HUES48 (cell line): ENCODE data around the gene GLIS2.

ENCODE experiments used
- H3K27ac ChIP-seq: one replicate; pipeline ENCODE4 v1.7.0; 2013; ENCODE audit warnings: low read depth, low read length, inconsistent platforms
- H3K27me3 ChIP-seq: 2 replicates; pipeline ENCODE4 v1.6.1; 2013; ENCODE audit warnings: mild to moderate bottlenecking, low read length; ENCODE audit not compliant: control insufficient read depth, insufficient read depth
- H3K36me3 ChIP-seq: 2 replicates; pipeline ENCODE4 v1.6.1; 2013; ENCODE audit warnings: low read length; ENCODE audit not compliant: control insufficient read depth, insufficient read depth
- H3K4me1 ChIP-seq: 2 replicates; pipeline ENCODE4 v1.6.1; 2013; ENCODE audit warnings: mild to moderate bottlenecking, low read length; ENCODE audit not compliant: control insufficient read depth, insufficient read depth
- H3K4me3 ChIP-seq: 2 replicates; pipeline ENCODE4 v1.5.1; 2013; ENCODE audit warnings: mild to moderate bottlenecking, low read depth, low read length
- H3K9ac ChIP-seq: 2 replicates; pipeline ENCODE4 v1.6.1; 2013; ENCODE audit warnings: mild to moderate bottlenecking, low read depth, low read length, moderate library complexity
- H3K9me3 ChIP-seq: 2 replicates; pipeline ENCODE4 v1.6.1; 2013; ENCODE audit warnings: low read length; ENCODE audit not compliant: control insufficient read depth, insufficient read depth

The GLIS2 gene

GRCh38 chr16:4376126-4376892, 60.4 kb downstream of the GLIS2 start:
- Histone ChIP-seq H3K9ac (peak overlapping the region; percentile 18; the same call in 1 of the 2 replicates), H3K4me3 (no peak overlapping the region), H3K9me3 (no peaks in the 10 kb centered on the region), H3K27me3 (no peaks in the 10 kb centered on the region), H3K36me3 (peaks cover 7% of the 10 kb centered on the region; the same call in 1 of the 2 replicates), H3K27ac (peak overlapping the region; percentile 59), H3K4me1 (peaks cover 54% of the 10 kb centered on the region)

DNA sequence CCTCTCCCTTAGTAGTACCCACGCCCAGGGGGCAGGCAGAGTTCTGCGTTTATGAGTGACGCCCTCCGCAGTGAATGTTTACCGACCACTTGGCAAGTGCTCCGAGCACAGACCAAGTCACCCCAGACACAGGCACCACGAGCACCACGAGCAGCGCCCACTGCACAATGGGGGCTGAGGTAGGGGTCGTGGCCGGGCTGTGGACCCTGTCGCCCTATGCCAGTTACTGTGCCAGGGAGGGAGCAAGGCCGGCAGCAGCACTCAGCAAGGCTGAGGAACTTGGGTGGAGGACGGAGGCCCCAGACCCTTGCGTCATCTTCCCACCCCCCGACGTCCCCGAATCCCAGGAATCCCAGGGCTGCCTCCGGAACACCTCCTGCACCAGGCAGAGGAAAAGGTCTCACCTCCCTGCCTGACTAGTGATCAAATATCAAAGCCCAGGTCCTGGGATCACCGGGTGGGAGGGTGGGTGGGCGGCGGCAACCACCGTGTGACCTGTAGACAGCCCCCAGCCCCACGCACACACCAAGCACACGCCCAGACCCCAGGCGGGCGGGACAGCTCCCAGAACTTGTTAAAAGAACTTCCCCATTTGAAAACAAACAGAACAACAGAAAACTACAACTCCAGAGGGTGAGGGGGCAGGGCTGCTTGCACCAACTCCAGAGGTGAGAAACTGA, 61.2 kb downstream of the GLIS2 start:
- H3K9ac ChIP-seq: no peak overlapping the region
- no peak overlapping the region for H3K4me3 ChIP-seq
- H3K27me3 ChIP-seq: no peaks in the 10 kb centered on the region
- H3K9me3 ChIP-seq: no peaks in the 10 kb centered on the region
- H3K4me1 ChIP-seq: peaks cover 51% of the 10 kb centered on the region
- peak overlapping the region; percentile 69 for H3K27ac ChIP-seq
- peaks cover 9% of the 10 kb centered on the region for H3K36me3 ChIP-seq

DNA sequence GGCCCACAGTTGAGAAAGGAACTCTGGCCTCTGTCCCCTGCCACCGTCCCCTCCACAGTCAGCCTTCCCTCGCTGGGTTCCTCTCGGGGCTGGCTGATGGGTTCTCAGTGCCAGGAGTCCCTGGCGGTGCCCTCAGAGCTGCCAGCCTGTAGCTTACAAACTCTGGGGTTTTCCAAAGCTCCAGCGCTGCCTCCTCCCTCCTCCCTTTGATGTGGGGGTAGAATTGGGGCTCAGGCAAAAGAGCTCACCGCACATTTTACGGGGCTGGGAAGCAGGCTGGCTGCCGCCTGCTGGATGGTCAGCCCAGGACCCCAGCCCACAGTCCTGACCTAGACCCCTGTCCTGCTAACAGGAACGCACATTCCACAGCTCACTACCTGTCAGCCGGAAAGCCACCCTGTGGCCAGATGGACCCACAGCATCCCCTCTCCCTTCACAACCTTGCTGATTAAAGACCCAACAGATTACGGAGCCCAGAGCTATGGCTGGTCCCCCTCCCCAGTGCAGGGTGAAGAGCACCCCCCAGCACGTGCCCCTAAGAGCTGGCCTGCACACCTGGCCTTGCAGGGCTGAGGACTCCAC, 61.8 kb downstream of the GLIS2 start:
- peak overlapping the region; percentile 69 for H3K27ac ChIP-seq
- no peak overlapping the region for H3K9ac ChIP-seq

GRCh38 chr16:4378161-4378666, 62.3 kb downstream of the GLIS2 start:
- H3K36me3 ChIP-seq: peaks cover 13% of the 10 kb centered on the region
- H3K27me3 ChIP-seq: no peaks in the 10 kb centered on the region
- no peak overlapping the region for H3K4me3 ChIP-seq
- no peaks in the 10 kb centered on the region for H3K9me3 ChIP-seq
- H3K9ac ChIP-seq: no peak overlapping the region
- peak overlapping the region; percentile 69 for H3K27ac ChIP-seq
- H3K4me1 ChIP-seq: peaks cover 44% of the 10 kb centered on the region

More for the DNA sequence above, 61.8 kb downstream of the GLIS2 start:
- H3K36me3 ChIP-seq: peaks cover 10% of the 10 kb centered on the region
- H3K27me3 ChIP-seq: no peaks in the 10 kb centered on the region
- no peaks in the 10 kb centered on the region for H3K9me3 ChIP-seq
- no peak overlapping the region for H3K4me3 ChIP-seq
- H3K4me1 ChIP-seq: peaks cover 49% of the 10 kb centered on the region

- no peaks in the 10 kb centered on the region for H3K27me3 ChIP-seq
- no peak overlapping the region for H3K27ac ChIP-seq
- H3K9me3 ChIP-seq: no peaks in the 10 kb centered on the region
- peaks cover 37% of the 10 kb centered on the region for H3K4me1 ChIP-seq
- H3K36me3 ChIP-seq: peaks cover 13% of the 10 kb centered on the region
- no peak overlapping the region for H3K9ac ChIP-seq
- H3K4me3 ChIP-seq: no peak overlapping the region
Measured at GRCh38 chr16:4378999-4379690, 63.3 kb downstream of the GLIS2 start.

DNA sequence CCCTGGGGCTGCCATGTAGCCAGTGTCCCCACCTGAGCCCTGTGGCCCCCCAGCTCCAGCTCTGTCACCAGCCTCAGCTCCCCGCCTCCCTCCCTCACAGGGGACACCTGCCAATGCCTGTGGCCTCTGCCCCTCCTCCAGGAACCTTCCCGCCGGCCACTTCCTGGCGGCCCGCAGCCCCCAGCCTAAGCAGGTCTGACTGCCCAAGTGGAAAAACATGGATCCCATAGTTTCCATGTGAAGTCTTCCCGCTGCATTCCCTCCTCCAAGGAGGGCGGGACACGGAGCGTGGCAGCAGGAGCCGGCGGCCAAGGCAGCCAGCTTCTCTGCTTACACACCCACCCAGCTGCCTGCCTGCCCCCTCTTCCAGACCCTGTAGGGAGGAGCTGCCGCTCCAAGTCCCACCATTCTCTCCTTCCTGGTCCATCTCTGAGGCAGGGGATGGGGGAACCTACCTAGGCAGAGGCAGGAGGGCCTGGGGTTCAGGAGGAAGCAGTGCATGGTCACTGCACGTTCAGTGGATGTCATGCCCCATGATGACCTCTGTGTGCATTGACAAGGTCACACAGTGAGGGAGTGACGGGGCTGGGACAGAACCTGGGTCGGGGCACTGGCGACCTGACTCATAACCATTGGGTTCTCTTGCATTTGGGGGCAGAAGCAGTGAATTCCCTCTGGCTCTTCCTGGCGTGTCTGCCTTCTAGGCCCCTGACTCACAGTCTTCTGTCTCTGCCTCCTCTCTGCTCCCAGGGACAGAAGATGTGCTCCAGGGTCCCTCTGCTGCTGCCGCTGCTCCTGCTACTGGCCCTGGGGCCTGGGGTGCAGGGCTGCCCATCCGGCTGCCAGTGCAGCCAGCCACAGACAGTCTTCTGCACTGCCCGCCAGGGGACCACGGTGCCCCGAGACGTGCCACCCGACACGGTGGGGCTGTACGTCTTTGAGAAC, 64.5 kb downstream of the GLIS2 start:
- peaks cover 11% of the 10 kb centered on the region for H3K36me3 ChIP-seq
- no peak overlapping the region for H3K27ac ChIP-seq

GRCh38 chr16:4381072-4381934, 65.4 kb downstream of the GLIS2 start:
- Histone ChIP-seq H3K9ac (no peak overlapping the region), H3K4me1 (peaks cover 20% of the 10 kb centered on the region), H3K36me3 (peaks cover 11% of the 10 kb centered on the region), H3K27me3 (no peaks in the 10 kb centered on the region), H3K4me3 (no peak overlapping the region), H3K9me3 (no peaks in the 10 kb centered on the region), H3K27ac (no peak overlapping the region)

More for the DNA sequence above, 64.5 kb downstream of the GLIS2 start:
- no peak overlapping the region for H3K9ac ChIP-seq
- H3K4me3 ChIP-seq: no peak overlapping the region
- H3K4me1 ChIP-seq: peaks cover 26% of the 10 kb centered on the region
- H3K27me3 ChIP-seq: no peaks in the 10 kb centered on the region
- H3K9me3 ChIP-seq: no peaks in the 10 kb centered on the region

- peaks cover 11% of the 10 kb centered on the region for H3K36me3 ChIP-seq
- H3K27ac ChIP-seq: no peak overlapping the region
- no peak overlapping the region for H3K9ac ChIP-seq
Measured at GRCh38 chr16:4381935-4382794, 66.3 kb downstream of the GLIS2 start.

More at GRCh38 chr16:4381935-4382794, 66.3 kb downstream of the GLIS2 start:
- Histone ChIP-seq H3K9me3 (no peaks in the 10 kb centered on the region), H3K4me3 (no peak overlapping the region), H3K4me1 (peaks cover 17% of the 10 kb centered on the region), H3K27me3 (no peaks in the 10 kb centered on the region)
